ENCODE results near the gene SORBS2. TPM values are rescaled to one million over a fixed set of nuclear protein-coding genes. Genes with fewer than 3 reads are reported as not detected.
A peak's percentile ranks its signal among the peaks of the same experiment; 100 is the strongest.

SORBS2 gene
- total RNA-seq, 4 donors from 2014 or later: 92.7 to 234 (median 122) TPM

- peaks cover 0 to 14% (median under 1%) of the 10 kb centered on the region in 4 donors for H3K4me1 ChIP-seq
- in situ Hi-C loops (cut with MboI; ENCODE audit: low pct_ligation_motif_present in 1 of 4, low pct_unique_long_range_greater_than_20kb in 1 of 4, low sequenced_read_pairs in 3 of 4): no loop called here
- intact Hi-C loops (cut with DNase I; ENCODE audit: low total_unique reads): loop anchor here (1.0 kb wide), 1 partner anchor 29 kb away; no protein-coding TSS in a partner anchor
These were observed 70.2 kb downstream of the SORBS2 start for GRCh38 chr4:185741795-185742194.

GRCh38 chr4:185740471-185740873 is 71.5 kb downstream of the SORBS2 start:
- 75% methylated on average over 4 of the region's 4 CpGs; no CpG with 5 or more reads in 1 of the 2 donors for WGBS, 2 donors (ENCODE audit: low coverage in 1 of 2)
- intact Hi-C loops (cut with DNase I; ENCODE audit: low total_unique reads): no loop called here
- peaks cover 0 to 22% (median 2%) of the 10 kb centered on the region in 4 donors for H3K4me1 ChIP-seq

More at GRCh38 chr4:185741795-185742194, 70.2 kb downstream of the SORBS2 start:
- DNase-seq: no peak
- Histone ChIP-seq H3K36me3 (no peaks in the 10 kb centered on the region), H3K4me3 (no peak overlapping the region), H3K9me3 (no peaks in the 10 kb centered on the region), H3K27ac (no peak overlapping the region), H3K27me3 (no peaks in the 10 kb centered on the region)
- 83 to 93% methylated on average over 6 of the region's 6 CpGs for whole genome bisulfite sequencing, 2 donors (ENCODE audit: low coverage in 1 of 2)
- TF ChIP-seq POLR2A (IDR thresholded peaks at IDR 0.05): no peak
- TF ChIP-seq CTCF (IDR thresholded peaks at IDR 0.05): no peak
- no peak for TF ChIP-seq POLR2AphosphoS5 (IDR thresholded peaks at IDR 0.05)
- no peak for TF ChIP-seq EP300 (IDR thresholded peaks at IDR 0.05; ENCODE audit: low read depth)

GRCh38 chr4:185738820-185739219 is 73.2 kb downstream of the SORBS2 start:
- no peak for DNase-seq
- Histone ChIP-seq H3K9me3 (no peaks in the 10 kb centered on the region), H3K27ac (peak overlapping the region; percentile 67 to 84 (median 72)), H3K36me3 (no peaks in the 10 kb centered on the region), H3K27me3 (no peaks in the 10 kb centered on the region), H3K4me3 (no peak overlapping the region), H3K4me1 (peaks cover 0 to 30% (median 2%) of the 10 kb centered on the region in 4 donors)
- in situ Hi-C loops (cut with MboI; ENCODE audit: low pct_ligation_motif_present in 1 of 4, low pct_unique_long_range_greater_than_20kb in 1 of 4, low sequenced_read_pairs in 3 of 4) (no loop called here), intact Hi-C loops (cut with DNase I; ENCODE audit: low total_unique reads) (no loop called here)
- TF ChIP-seq CTCF (IDR thresholded peaks at IDR 0.05) (no peak), POLR2AphosphoS5 (IDR thresholded peaks at IDR 0.05) (no peak), EP300 (IDR thresholded peaks at IDR 0.05; ENCODE audit: low read depth) (no peak), POLR2A (IDR thresholded peaks at IDR 0.05) (no peak)

More at GRCh38 chr4:185740471-185740873, 71.5 kb downstream of the SORBS2 start:
- in situ Hi-C loops (cut with MboI; ENCODE audit: low pct_ligation_motif_present in 1 of 4, low pct_unique_long_range_greater_than_20kb in 1 of 4, low sequenced_read_pairs in 3 of 4): no loop called here
- H3K27me3 ChIP-seq: no peaks in the 10 kb centered on the region
- no peaks in the 10 kb centered on the region for H3K36me3 ChIP-seq
- H3K27ac ChIP-seq: peak overlapping the region in 2 of 4 donors; percentile 28 to 35
- H3K4me3 ChIP-seq: no peak overlapping the region
- no peak for TF ChIP-seq EP300 (IDR thresholded peaks at IDR 0.05; ENCODE audit: low read depth)
- no peak for TF ChIP-seq POLR2A (IDR thresholded peaks at IDR 0.05)
- TF ChIP-seq CTCF (IDR thresholded peaks at IDR 0.05): no peak
- TF ChIP-seq POLR2AphosphoS5 (IDR thresholded peaks at IDR 0.05): no peak
- no peak for DNase-seq
- no peaks in the 10 kb centered on the region for H3K9me3 ChIP-seq

- intact Hi-C loops (cut with DNase I; ENCODE audit: low total_unique reads): no loop called here
- Histone ChIP-seq H3K36me3 (no peaks in the 10 kb centered on the region), H3K27me3 (no peaks in the 10 kb centered on the region), H3K4me1 (peaks cover 0 to 30% (median 2%) of the 10 kb centered on the region in 4 donors), H3K27ac (peak overlapping the region; percentile 67 to 84 (median 72)), H3K4me3 (no peak overlapping the region), H3K9me3 (no peaks in the 10 kb centered on the region)
- 60 to 62% methylated on average over 8 to 10 of the region's 10 CpGs for WGBS, 2 donors (ENCODE audit: low coverage in 1 of 2)
- TF ChIP-seq POLR2AphosphoS5 (IDR thresholded peaks at IDR 0.05): peak in 2 of 3 donors; percentile 3 to 39
- TF ChIP-seq POLR2A (IDR thresholded peaks at IDR 0.05): no peak
- in situ Hi-C loops (cut with MboI; ENCODE audit: low pct_ligation_motif_present in 1 of 4, low pct_unique_long_range_greater_than_20kb in 1 of 4, low sequenced_read_pairs in 3 of 4): no loop called here
- DNase-seq: no peak
These were observed 73.9 kb downstream of the SORBS2 start for GRCh38 chr4:185738038-185738552.

Data from transverse colon (tissue), 4 donors.